HCT116 (cell line): Measurements from ENCODE around the gene SECISBP2.

Experiments used
- ATF3 ChIP-seq: IDR thresholded peaks from 2 replicates; pipeline ENCODE4 v1.6.1; 2012
- CEBPB ChIP-seq: IDR thresholded peaks from 2 replicates; pipeline ENCODE4 v1.6.1; 2012; ENCODE audit warnings: low read depth
- EZH2phosphoT487 ChIP-seq: fragments of 200-600 bp; IDR thresholded peaks from 2 replicates; pipeline ENCODE4 v1.6.1; 2018; ENCODE audit warnings: antibody characterized with exemption, borderline replicate concordance
- POLR2A ChIP-seq: IDR thresholded peaks from 2 replicates; pipeline ENCODE4 v1.7.0; 2011; ENCODE audit warnings: borderline replicate concordance; ENCODE audit not compliant: insufficient read depth, insufficient read length; ENCODE audit errors: extremely low read depth
- POLR2AphosphoS5 ChIP-seq: IDR thresholded peaks from 2 replicates; pipeline ENCODE4 v1.6.1; 2011; ENCODE audit warnings: mild to moderate bottlenecking, low read depth, low read length, moderate library complexity
- REST ChIP-seq: IDR thresholded peaks from 2 replicates; pipeline ENCODE4 v1.6.1; 2012; ENCODE audit warnings: low read depth
- SP1 ChIP-seq: IDR thresholded peaks from 2 replicates; pipeline ENCODE4 v1.6.1; 2012; ENCODE audit warnings: low read depth
- ZFX ChIP-seq: fragments of 450-650 bp; IDR thresholded peaks from 2 replicates; pipeline ENCODE4 v1.6.1; 2017
- ZNF274 ChIP-seq: fragments of 200-500 bp; sonication (Bioruptor generic); IDR thresholded peaks from 2 replicates; pipeline ENCODE4 v1.6.1; 2014; ENCODE audit warnings: mild to moderate bottlenecking, low read depth, low read length, inconsistent platforms
- TF ChIP-seq, protein P1 (sequence below), 3 experiments: fragments of 200-600 bp in 1 of 3; sonication (generic) in 1 of 3; IDR thresholded peaks in 2 of 3; conservative IDR thresholded peaks in 1 of 3; 2 replicates each; pipeline ENCODE4 v1.5.1; 2012 to 2017; ENCODE audit warnings: low read depth in 2 of 3, low read length in 2 of 3, antibody characterized with exemption in 1 of 3, borderline replicate concordance in 1 of 3, control low read depth in 1 of 3, mild to moderate bottlenecking in 1 of 3, mixed read lengths in 1 of 3, mixed run types in 1 of 3, moderate library complexity in 1 of 3; ENCODE audit not compliant: insufficient read depth in 1 of 3

GRCh38 chr9:89366711-89367110, 48.4 kb downstream of the SECISBP2 start:
- no peak for TF ChIP-seq ATF3
- TF ChIP-seq EZH2phosphoT487, result no peak
- no peak for TF ChIP-seq SP1
- no peak for TF ChIP-seq ZNF274
- TF ChIP-seq CEBPB, result no peak
- TF ChIP-seq, protein P1, sequence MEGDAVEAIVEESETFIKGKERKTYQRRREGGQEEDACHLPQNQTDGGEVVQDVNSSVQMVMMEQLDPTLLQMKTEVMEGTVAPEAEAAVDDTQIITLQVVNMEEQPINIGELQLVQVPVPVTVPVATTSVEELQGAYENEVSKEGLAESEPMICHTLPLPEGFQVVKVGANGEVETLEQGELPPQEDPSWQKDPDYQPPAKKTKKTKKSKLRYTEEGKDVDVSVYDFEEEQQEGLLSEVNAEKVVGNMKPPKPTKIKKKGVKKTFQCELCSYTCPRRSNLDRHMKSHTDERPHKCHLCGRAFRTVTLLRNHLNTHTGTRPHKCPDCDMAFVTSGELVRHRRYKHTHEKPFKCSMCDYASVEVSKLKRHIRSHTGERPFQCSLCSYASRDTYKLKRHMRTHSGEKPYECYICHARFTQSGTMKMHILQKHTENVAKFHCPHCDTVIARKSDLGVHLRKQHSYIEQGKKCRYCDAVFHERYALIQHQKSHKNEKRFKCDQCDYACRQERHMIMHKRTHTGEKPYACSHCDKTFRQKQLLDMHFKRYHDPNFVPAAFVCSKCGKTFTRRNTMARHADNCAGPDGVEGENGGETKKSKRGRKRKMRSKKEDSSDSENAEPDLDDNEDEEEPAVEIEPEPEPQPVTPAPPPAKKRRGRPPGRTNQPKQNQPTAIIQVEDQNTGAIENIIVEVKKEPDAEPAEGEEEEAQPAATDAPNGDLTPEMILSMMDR (IDR thresholded peaks at IDR 0.05 in 2 of 3, conservative IDR thresholded peaks at IDR 0.05 in 1 of 3; ENCODE audit: borderline replicate concordance in 1 of 3, insufficient read depth in 1 of 3, low read depth in 2 of 3, low read length in 2 of 3), result no peak
- TF ChIP-seq POLR2A, result no peak
- TF ChIP-seq POLR2AphosphoS5, result no peak
- TF ChIP-seq ZFX, result no peak
- no peak for TF ChIP-seq REST
